GM12878 (cell line): ENCODE measurements around the gene ACOT7.

Experiments used
- POLR2A ChIP-seq: IDR thresholded peaks from 2 replicates; pipeline ENCODE4 v1.6.1; 2011; ENCODE audit warnings: low read depth, mild to moderate bottlenecking, low read length
- POLR2AphosphoS5 ChIP-seq: IDR thresholded peaks from 2 replicates; pipeline ENCODE4 v1.6.1; 2011; ENCODE audit warnings: mild to moderate bottlenecking, low read length, inconsistent platforms
- TF ChIP-seq, protein P1 (sequence below): IDR thresholded peaks from 2 replicates; pipeline ENCODE4 v1.6.1; 2011; ENCODE audit warnings: mild to moderate bottlenecking, low read depth, low read length, moderate library complexity; ENCODE audit not compliant: insufficient replicate concordance
- TF ChIP-seq, protein P2 (sequence below), 3 experiments: IDR thresholded peaks in 2 of 3; conservative IDR thresholded peaks in 1 of 3; 2 replicates each; pipeline ENCODE4 v1.5.1; 2011; ENCODE audit warnings: low read depth in 3 of 3, low read length in 3 of 3, mild to moderate bottlenecking in 3 of 3, control low read depth in 2 of 3, moderate library complexity in 2 of 3, inconsistent platforms in 1 of 3, mixed read lengths in 1 of 3; ENCODE audit not compliant: control insufficient read depth in 2 of 3, insufficient read depth in 1 of 3; ENCODE audit errors: extremely low read depth in 1 of 3
- TF ChIP-seq, protein P3 (sequence below): fragments of 150-350 bp; IDR thresholded peaks from 2 replicates; pipeline ENCODE4 v1.6.1; 2016; ENCODE audit warnings: low read depth, low read length

DNA sequence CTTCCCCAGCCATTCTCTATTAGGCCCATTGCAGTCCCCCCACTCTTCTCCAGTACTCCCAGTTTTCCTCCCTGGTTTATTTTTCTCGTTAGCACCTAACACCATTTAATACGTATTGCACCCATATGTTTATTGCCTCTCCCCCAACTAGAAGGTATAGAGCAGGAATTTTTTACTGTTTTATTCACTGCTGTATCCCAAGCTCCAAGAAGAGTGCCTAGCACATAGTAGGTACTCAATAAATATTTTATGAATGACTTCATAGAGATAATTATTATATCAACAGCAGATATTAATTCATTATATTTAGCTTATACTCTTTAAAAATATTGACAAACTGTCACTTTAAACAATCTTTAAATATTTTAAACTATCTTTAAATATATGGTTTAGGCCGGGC lies 5.7 kb upstream of the ACOT7 start:
- TF ChIP-seq, protein P1, sequence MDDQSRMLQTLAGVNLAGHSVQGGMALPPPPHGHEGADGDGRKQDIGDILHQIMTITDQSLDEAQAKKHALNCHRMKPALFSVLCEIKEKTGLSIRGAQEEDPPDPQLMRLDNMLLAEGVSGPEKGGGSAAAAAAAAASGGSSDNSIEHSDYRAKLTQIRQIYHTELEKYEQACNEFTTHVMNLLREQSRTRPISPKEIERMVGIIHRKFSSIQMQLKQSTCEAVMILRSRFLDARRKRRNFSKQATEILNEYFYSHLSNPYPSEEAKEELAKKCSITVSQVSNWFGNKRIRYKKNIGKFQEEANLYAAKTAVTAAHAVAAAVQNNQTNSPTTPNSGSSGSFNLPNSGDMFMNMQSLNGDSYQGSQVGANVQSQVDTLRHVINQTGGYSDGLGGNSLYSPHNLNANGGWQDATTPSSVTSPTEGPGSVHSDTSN: no peak
- TF ChIP-seq POLR2A (no peak), POLR2AphosphoS5 (no peak)
- TF ChIP-seq, protein P2, sequence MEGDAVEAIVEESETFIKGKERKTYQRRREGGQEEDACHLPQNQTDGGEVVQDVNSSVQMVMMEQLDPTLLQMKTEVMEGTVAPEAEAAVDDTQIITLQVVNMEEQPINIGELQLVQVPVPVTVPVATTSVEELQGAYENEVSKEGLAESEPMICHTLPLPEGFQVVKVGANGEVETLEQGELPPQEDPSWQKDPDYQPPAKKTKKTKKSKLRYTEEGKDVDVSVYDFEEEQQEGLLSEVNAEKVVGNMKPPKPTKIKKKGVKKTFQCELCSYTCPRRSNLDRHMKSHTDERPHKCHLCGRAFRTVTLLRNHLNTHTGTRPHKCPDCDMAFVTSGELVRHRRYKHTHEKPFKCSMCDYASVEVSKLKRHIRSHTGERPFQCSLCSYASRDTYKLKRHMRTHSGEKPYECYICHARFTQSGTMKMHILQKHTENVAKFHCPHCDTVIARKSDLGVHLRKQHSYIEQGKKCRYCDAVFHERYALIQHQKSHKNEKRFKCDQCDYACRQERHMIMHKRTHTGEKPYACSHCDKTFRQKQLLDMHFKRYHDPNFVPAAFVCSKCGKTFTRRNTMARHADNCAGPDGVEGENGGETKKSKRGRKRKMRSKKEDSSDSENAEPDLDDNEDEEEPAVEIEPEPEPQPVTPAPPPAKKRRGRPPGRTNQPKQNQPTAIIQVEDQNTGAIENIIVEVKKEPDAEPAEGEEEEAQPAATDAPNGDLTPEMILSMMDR (IDR thresholded peaks at IDR 0.05 in 2 of 3, conservative IDR thresholded peaks at IDR 0.05 in 1 of 3; ENCODE audit: control insufficient read depth in 2 of 3, extremely low read depth in 1 of 3, insufficient read depth in 1 of 3, low read depth in 3 of 3, low read length in 3 of 3): no peak
- TF ChIP-seq, protein P3, sequence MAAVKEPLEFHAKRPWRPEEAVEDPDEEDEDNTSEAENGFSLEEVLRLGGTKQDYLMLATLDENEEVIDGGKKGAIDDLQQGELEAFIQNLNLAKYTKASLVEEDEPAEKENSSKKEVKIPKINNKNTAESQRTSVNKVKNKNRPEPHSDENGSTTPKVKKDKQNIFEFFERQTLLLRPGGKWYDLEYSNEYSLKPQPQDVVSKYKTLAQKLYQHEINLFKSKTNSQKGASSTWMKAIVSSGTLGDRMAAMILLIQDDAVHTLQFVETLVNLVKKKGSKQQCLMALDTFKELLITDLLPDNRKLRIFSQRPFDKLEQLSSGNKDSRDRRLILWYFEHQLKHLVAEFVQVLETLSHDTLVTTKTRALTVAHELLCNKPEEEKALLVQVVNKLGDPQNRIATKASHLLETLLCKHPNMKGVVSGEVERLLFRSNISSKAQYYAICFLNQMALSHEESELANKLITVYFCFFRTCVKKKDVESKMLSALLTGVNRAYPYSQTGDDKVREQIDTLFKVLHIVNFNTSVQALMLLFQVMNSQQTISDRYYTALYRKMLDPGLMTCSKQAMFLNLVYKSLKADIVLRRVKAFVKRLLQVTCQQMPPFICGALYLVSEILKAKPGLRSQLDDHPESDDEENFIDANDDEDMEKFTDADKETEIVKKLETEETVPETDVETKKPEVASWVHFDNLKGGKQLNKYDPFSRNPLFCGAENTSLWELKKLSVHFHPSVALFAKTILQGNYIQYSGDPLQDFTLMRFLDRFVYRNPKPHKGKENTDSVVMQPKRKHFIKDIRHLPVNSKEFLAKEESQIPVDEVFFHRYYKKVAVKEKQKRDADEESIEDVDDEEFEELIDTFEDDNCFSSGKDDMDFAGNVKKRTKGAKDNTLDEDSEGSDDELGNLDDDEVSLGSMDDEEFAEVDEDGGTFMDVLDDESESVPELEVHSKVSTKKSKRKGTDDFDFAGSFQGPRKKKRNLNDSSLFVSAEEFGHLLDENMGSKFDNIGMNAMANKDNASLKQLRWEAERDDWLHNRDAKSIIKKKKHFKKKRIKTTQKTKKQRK: no peak
